Kidney (tissue), 14 donors: ENCODE measurements around the gene CX3CL1. TPM values are rescaled to one million over a fixed set of nuclear protein-coding genes. Genes with fewer than 3 reads are reported as not detected.
A peak's percentile ranks its signal among the peaks of the same experiment; 100 is the strongest.

Experiments
- DNase-seq, 5 donors: peaks; one replicate each; pipeline ENCODE4 v3.0.0-alpha.2; 2013 to 2020
- FAIRE-seq: peaks from 2 replicates; lab custom pipeline; 2012; peaks lifted over from hg19 to GRCh38; lab: Jason Lieb, UNC
- H3K27ac ChIP-seq, 2 donors: one replicate each; pipeline ENCODE4 v1.7.0; 2013; ENCODE audit warnings: low read depth in 2 of 2, low read length in 2 of 2, inconsistent platforms in 1 of 2
- H3K27me3 ChIP-seq: one replicate; pipeline ENCODE4 v1.7.1; 2013; ENCODE audit warnings: low read length, inconsistent platforms; ENCODE audit not compliant: control insufficient read depth, insufficient read depth
- H3K36me3 ChIP-seq, 3 donors: one replicate each; pipeline versions ENCODE4 v1.7.0 to v1.7.1; 2013; ENCODE audit warnings: low read length in 3 of 3, control low read depth in 1 of 3, inconsistent platforms in 1 of 3; ENCODE audit not compliant: insufficient read depth in 3 of 3, control insufficient read depth in 2 of 3
- H3K4me1 ChIP-seq, 3 donors: one replicate each; pipeline versions ENCODE4 v1.7.0 to v1.7.1; 2013; ENCODE audit warnings: low read length in 3 of 3, inconsistent platforms in 1 of 3, low read depth in 1 of 3; ENCODE audit not compliant: control insufficient read depth in 2 of 3, insufficient read depth in 2 of 3
- H3K4me3 ChIP-seq, 3 donors: one replicate each; pipeline versions ENCODE4 v1.7.0 to v1.8.1; 2013; ENCODE audit warnings: low read length in 3 of 3, control low read depth in 1 of 3, inconsistent platforms in 1 of 3
- H3K9ac ChIP-seq, 3 donors: one replicate each; pipeline versions ENCODE4 v1.7.0 to v1.7.1; 2013; ENCODE audit warnings: low read length in 3 of 3, control low read depth in 1 of 3, inconsistent platforms in 1 of 3
- H3K9me3 ChIP-seq, 3 donors: one replicate each; pipeline versions ENCODE4 v1.7.0 to v1.7.1; 2013; ENCODE audit warnings: low read length in 3 of 3, control low read depth in 1 of 3, inconsistent platforms in 1 of 3; ENCODE audit not compliant: control insufficient read depth in 2 of 3, insufficient read depth in 1 of 3
- intact Hi-C: fragments of 100-400 bp; cut with DNase I; formaldehyde crosslinking; loops from one replicate; pipeline ENCODE4 v1.11.1; 2022
- polyA plus RNA-seq: library from polyadenylated mRNA; stranded (reverse); fragments of 350-450 nt; fragmentation: Illumina TruSeq; extraction: RNeasy Lipid Tissue Mini Kit (QIAGEN cat#74804); gene quantifications from one replicate; pipeline ENCODE4 v1.2.3, GENCODE V29; 2014; ENCODE audit warnings: low read depth, low replicate concordance; ENCODE audit not compliant: insufficient read depth
- total RNA-seq: library from RNA; stranded (reverse); fragmentation: NEBNext Ultra II Directional; extraction: Animal tissue kit (Norgen Biotek cat#: 25700); gene quantifications from one replicate; pipeline ENCODE4 v1.2.1, GENCODE V29; 2021
- TF ChIP-seq, protein P1 (sequence below): IDR thresholded peaks from 3 replicates; pipeline ENCODE4 v1.5.1; 2012; ENCODE audit warnings: mild to moderate bottlenecking, moderate library complexity, borderline replicate concordance; ENCODE audit not compliant: insufficient read depth; ENCODE audit errors: extremely low read depth
- donor health status: control.
- donor health status: control.
- donor health status: control.
- donor health status: control.
- donor health status: control.
- donor health status: DM: yes; HTN: yes; CAD: no.
- donor health status: Normal renal cell carcinoma (clear cell type).

The CX3CL1 gene
- total and polyA plus RNA-seq, 2 donors from 2014 or later = 39.1 to 46.4 TPM

DNA sequence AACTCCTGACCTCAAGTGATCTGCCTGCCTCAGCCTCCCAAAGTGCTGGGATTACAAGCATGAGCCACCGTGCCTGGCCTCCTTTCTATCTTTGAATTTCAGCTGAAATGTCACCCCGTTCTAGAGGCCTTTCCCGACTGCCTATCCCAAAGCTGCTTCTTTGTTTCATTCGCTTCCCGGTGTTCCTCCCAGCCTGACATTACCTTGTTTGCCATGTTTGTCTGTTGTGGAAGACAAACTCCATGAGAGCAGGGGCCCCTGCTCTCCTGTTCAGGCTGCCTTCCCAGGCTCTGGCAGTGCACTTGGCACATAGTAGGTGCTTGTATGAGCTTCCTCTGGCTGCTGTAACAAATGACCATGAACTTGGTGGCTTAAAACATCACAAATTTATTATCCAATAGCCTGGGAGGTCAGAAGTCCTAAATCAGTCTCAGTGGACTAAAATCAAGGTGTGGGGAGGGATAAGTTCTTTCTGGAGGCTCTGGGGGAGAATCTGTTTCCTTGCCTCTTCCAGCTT lies 16.3 kb upstream of the CX3CL1 start:
- FAIRE-seq (no peak), DNase-seq (peak in 1 of 5 donors; percentile 5)
- H3K4me1 ChIP-seq = no peaks in the 10 kb centered on the region
- intact Hi-C loops = no loop called here
- H3K9me3 ChIP-seq = no peaks in the 10 kb centered on the region
- no peak overlapping the region for H3K27ac ChIP-seq
- no peaks in the 10 kb centered on the region for H3K36me3 ChIP-seq
- TF ChIP-seq, protein P1, sequence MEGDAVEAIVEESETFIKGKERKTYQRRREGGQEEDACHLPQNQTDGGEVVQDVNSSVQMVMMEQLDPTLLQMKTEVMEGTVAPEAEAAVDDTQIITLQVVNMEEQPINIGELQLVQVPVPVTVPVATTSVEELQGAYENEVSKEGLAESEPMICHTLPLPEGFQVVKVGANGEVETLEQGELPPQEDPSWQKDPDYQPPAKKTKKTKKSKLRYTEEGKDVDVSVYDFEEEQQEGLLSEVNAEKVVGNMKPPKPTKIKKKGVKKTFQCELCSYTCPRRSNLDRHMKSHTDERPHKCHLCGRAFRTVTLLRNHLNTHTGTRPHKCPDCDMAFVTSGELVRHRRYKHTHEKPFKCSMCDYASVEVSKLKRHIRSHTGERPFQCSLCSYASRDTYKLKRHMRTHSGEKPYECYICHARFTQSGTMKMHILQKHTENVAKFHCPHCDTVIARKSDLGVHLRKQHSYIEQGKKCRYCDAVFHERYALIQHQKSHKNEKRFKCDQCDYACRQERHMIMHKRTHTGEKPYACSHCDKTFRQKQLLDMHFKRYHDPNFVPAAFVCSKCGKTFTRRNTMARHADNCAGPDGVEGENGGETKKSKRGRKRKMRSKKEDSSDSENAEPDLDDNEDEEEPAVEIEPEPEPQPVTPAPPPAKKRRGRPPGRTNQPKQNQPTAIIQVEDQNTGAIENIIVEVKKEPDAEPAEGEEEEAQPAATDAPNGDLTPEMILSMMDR = no peak
- no peaks in the 10 kb centered on the region for H3K27me3 ChIP-seq
- H3K4me3 ChIP-seq = no peak overlapping the region
- no peak overlapping the region for H3K9ac ChIP-seq

DNA sequence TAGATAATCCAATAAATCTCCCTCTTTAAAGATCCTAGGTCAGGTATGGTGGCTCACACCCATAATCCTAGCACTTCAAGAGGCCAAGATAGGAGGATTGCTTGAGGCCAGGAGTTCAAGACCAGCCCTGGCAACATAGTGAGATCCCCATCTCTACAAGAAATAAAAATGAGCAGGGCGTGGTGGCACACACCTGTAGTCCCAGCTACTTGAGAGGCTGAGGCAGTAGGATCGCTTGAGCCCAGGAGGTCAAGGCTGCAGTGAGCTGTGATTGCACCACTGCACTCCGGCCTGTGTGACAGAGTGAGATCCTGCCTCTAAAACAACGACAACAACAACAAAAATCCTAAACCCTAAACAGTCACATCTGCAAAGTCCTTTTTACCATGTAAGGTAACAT lies 15.7 kb upstream of the CX3CL1 start:
- TF ChIP-seq, protein P1 = no peak
- H3K9me3 ChIP-seq = no peaks in the 10 kb centered on the region
- H3K9ac ChIP-seq = no peak overlapping the region
- peaks cover 0 to 5% (median 1%) of the 10 kb centered on the region in 3 donors for H3K4me1 ChIP-seq
- intact Hi-C loops = no loop called here
- FAIRE-seq = no peak
- H3K4me3 ChIP-seq = no peak overlapping the region
- H3K27ac ChIP-seq = no peak overlapping the region
- H3K27me3 ChIP-seq = no peaks in the 10 kb centered on the region
- peak in 1 of 5 donors; percentile 3 for DNase-seq
- no peaks in the 10 kb centered on the region for H3K36me3 ChIP-seq

DNA sequence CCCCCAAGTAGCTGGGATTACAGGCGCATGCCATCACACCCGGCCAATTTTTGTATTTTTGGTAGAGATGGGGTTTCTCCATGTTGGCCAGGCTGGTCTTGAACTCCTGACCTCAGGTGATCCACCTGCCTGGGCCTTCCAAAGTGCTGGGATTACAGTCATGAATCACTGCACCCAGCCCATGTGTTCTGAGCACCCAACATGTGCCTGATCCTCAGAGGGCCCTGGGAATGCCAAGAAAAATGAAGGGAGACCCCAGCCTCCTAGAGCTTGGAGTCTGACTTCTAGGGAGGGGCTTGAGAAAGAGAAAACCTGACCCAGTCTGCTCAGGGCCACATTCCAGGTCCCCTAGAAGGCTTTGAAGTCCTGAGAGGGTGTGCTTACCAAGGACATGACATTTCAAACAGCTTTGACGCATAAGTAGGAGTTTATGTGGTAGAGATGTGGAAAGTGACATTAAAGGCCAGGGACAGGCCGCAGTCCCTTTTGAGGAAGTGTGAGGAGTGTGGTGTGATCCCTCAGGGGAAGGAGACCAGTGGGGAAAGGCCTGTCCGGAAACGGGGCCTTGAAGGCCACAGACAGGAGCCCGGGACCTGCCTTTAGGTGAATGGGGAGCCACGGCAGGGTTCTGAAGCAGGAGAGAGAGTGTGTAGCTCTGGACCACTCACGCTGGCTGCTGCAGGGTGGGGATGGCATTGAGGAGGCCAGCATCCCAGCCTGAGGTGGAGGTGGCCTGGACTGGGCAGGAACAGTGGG lies 14.8 kb upstream of the CX3CL1 start:
- no peak overlapping the region for H3K4me3 ChIP-seq
- no peaks in the 10 kb centered on the region for H3K36me3 ChIP-seq
- H3K9me3 ChIP-seq = no peaks in the 10 kb centered on the region
- no peak overlapping the region for H3K9ac ChIP-seq
- H3K27ac ChIP-seq = no peak overlapping the region
- FAIRE-seq (no peak), DNase-seq (peak in 2 of 5 donors; percentile 20 to 39)
- intact Hi-C loops = no loop called here
- H3K4me1 ChIP-seq = peaks cover 0 to 5% (median 2%) of the 10 kb centered on the region in 3 donors
- H3K27me3 ChIP-seq = no peaks in the 10 kb centered on the region
- TF ChIP-seq, protein P1 = no peak
